SK-N-SH (cell line): ENCODE results near the gene SIGLEC12. TPM values are rescaled to one million over a fixed set of nuclear protein-coding genes. Genes with fewer than 3 reads are reported as not detected.

Source experiments
- CTCF ChIA-PET: fragments of 300-600, 350-600 bp; formaldehyde crosslinking; extraction: SDS; loops from one replicate; lab custom pipeline; 2021; lab: Yijun Ruan, JAX
- POLR2A ChIA-PET: fragments of 350-600 bp; sonication (Branson Sonifier 250); formaldehyde crosslinking; extraction: SDS; loops from one replicate; lab custom pipeline; 2020; ENCODE audit warnings: antibody characterized with exemption, inconsistent platforms; lab: Yijun Ruan, JAX
- DNase-seq: peaks from one replicate; pipeline ENCODE4 v3.0.0; 2012
- H2AFZ ChIP-seq: fragments of 200-600 bp; sonication (generic); 2 replicates; pipeline ENCODE4 v1.8.1; 2016; ENCODE audit warnings: antibody characterized with exemption, mild to moderate bottlenecking, low read depth
- H3F3A ChIP-seq: fragments of 200-600 bp; sonication (generic); replicated peaks from 2 replicates; pipeline ENCODE3; 2016; ENCODE audit warnings: antibody characterized with exemption, mild to moderate bottlenecking; ENCODE audit not compliant: insufficient read depth
- H3K27ac ChIP-seq, 2 experiments: fragments of 200-500 bp in 1 of 2; fragments of 200-600 bp in 1 of 2; sonication (Bioruptor generic) in 1 of 2; sonication (generic), shearing (Covaris generic) in 1 of 2; 2 replicates each; pipeline versions ENCODE4 v1.5.1 to v1.6.1; 2014 to 2016; ENCODE audit warnings: low read depth in 2 of 2, inconsistent platforms in 1 of 2, low read length in 1 of 2, mild to moderate bottlenecking in 1 of 2, mixed read lengths in 1 of 2
- H3K27me3 ChIP-seq: fragments of 200-600 bp; sonication (generic), shearing (Covaris generic); 2 replicates; pipeline ENCODE4 v1.6.1; 2016; ENCODE audit warnings: mixed run types; ENCODE audit not compliant: insufficient read depth
- H3K36me3 ChIP-seq, 2 experiments: fragments of 200-500 bp in 1 of 2; fragments of 200-600 bp in 1 of 2; sonication (Bioruptor generic) in 1 of 2; sonication (generic) in 1 of 2; replicated peaks in 1 of 2; 2 replicates each; pipeline versions ENCODE3 to v1.5.1; 2014 to 2016; ENCODE audit warnings: low read length in 1 of 2, mild to moderate bottlenecking in 1 of 2; ENCODE audit not compliant: insufficient read depth in 2 of 2, control insufficient read depth in 1 of 2
- H3K4me1 ChIP-seq, 2 experiments: fragments of 200-500 bp in 1 of 2; fragments of 200-600 bp in 1 of 2; sonication (Bioruptor generic) in 1 of 2; sonication (generic), shearing (Covaris generic) in 1 of 2; 2 replicates each; pipeline versions ENCODE4 v1.5.1 to v1.6.1; 2014 to 2016; ENCODE audit warnings: low read depth in 1 of 2, low read length in 1 of 2, mixed run types in 1 of 2; ENCODE audit not compliant: insufficient read depth in 2 of 2, control insufficient read depth in 1 of 2
- H3K4me2 ChIP-seq: fragments of 200-600 bp; sonication (generic), shearing (Covaris generic); 2 replicates; pipeline ENCODE4 v1.6.1; 2017; ENCODE audit warnings: mixed run types
- H3K4me3 ChIP-seq, 2 experiments: fragments of 200-500 bp in 1 of 2; fragments of 200-600 bp in 1 of 2; sonication (Bioruptor generic) in 1 of 2; sonication (generic), shearing (Covaris generic) in 1 of 2; 2 replicates each; pipeline versions ENCODE4 v1.5.1 to v1.8.1; 2014 to 2016; ENCODE audit warnings: low read depth in 2 of 2, inconsistent platforms in 1 of 2, low read length in 1 of 2, mild to moderate bottlenecking in 1 of 2, mixed read lengths in 1 of 2, moderate library complexity in 1 of 2
- H3K79me2 ChIP-seq: fragments of 200-600 bp; sonication (generic); 2 replicates; pipeline ENCODE4 v1.8.1; 2017; ENCODE audit warnings: mild to moderate bottlenecking; ENCODE audit not compliant: insufficient read depth
- H3K9ac ChIP-seq: fragments of 200-600 bp; sonication (generic); 2 replicates; pipeline ENCODE4 v1.6.1; 2017; ENCODE audit warnings: mixed run types
- H3K9me2 ChIP-seq: fragments of 200-600 bp; sonication (generic); 2 replicates; pipeline ENCODE4 v1.6.1; 2017; ENCODE audit warnings: mixed run types
- H3K9me3 ChIP-seq: fragments of 200-600 bp; sonication (generic); 2 replicates; pipeline ENCODE4 v1.6.1; 2017; ENCODE audit warnings: mixed run types, mild to moderate bottlenecking, moderate library complexity
- H4K20me1 ChIP-seq: fragments of 200-600 bp; sonication (generic); 2 replicates; pipeline ENCODE4 v1.6.1; 2017; ENCODE audit warnings: mild to moderate bottlenecking, mixed run types; ENCODE audit not compliant: insufficient read depth
- CTCF ChIP-seq: fragments of 200-600 bp; sonication (generic); IDR thresholded peaks from 2 replicates; pipeline ENCODE4 v1.6.1; 2017; ENCODE audit warnings: antibody characterized with exemption, mild to moderate bottlenecking, moderate library complexity
- ELF1 ChIP-seq: IDR thresholded peaks from 2 replicates; pipeline ENCODE4 v1.4.0; 2012
- EP300 ChIP-seq, 2 experiments: IDR thresholded peaks; 2 replicates each; pipeline versions ENCODE4 v1.4.0 to v1.6.1; 2012; ENCODE audit warnings: borderline replicate concordance in 1 of 2, low read depth in 1 of 2, low read length in 1 of 2
- EZH2phosphoT487 ChIP-seq: fragments of 200-600 bp; sonication (generic); IDR thresholded peaks from 2 replicates; pipeline ENCODE4 v1.6.1; 2017; ENCODE audit warnings: low read depth, mixed run types, mild to moderate bottlenecking, antibody characterized with exemption, moderate library complexity, borderline replicate concordance
- FOSL2 ChIP-seq: IDR thresholded peaks from 2 replicates; pipeline ENCODE4 v1.4.0; 2012; ENCODE audit warnings: low read depth, mild to moderate bottlenecking, moderate library complexity, borderline replicate concordance
- FOXM1 ChIP-seq: IDR thresholded peaks from 2 replicates; pipeline ENCODE4 v1.4.0; 2012; ENCODE audit warnings: low read depth, mild to moderate bottlenecking
- GABPA ChIP-seq: IDR thresholded peaks from 2 replicates; pipeline ENCODE4 v1.4.0; 2012; ENCODE audit warnings: low read depth, mild to moderate bottlenecking
- GATA2 ChIP-seq: sonication (generic); formaldehyde crosslinking; IDR thresholded peaks from 2 replicates; pipeline ENCODE4 v1.5.0; 2020; ENCODE audit warnings: mild to moderate bottlenecking, missing genetic modification reagents
- JUND ChIP-seq: IDR thresholded peaks from 2 replicates; pipeline ENCODE4 v1.4.0; 2012
- MXI1 ChIP-seq: IDR thresholded peaks from 2 replicates; pipeline ENCODE4 v1.6.1; 2012; ENCODE audit warnings: mild to moderate bottlenecking, low read depth, low read length, improper control_type of control experiment
- NRF1 ChIP-seq: IDR thresholded peaks from 2 replicates; pipeline ENCODE4 v1.6.1; 2012; ENCODE audit warnings: low read depth, mild to moderate bottlenecking, low read length
- PBX3 ChIP-seq: IDR thresholded peaks from 2 replicates; pipeline ENCODE4; 2012
- POLR2AphosphoS5 ChIP-seq: IDR thresholded peaks from 2 replicates; pipeline ENCODE4 v1.6.1; 2012; ENCODE audit warnings: low read depth, low read length
- RAD21 ChIP-seq: IDR thresholded peaks from 2 replicates; pipeline ENCODE4 v1.6.1; 2012; ENCODE audit warnings: mild to moderate bottlenecking, low read length
- REST ChIP-seq: IDR thresholded peaks from 2 replicates; pipeline ENCODE4 v1.6.1; 2012; ENCODE audit warnings: mild to moderate bottlenecking, low read depth, low read length, moderate library complexity
- RXRA ChIP-seq: IDR thresholded peaks from 2 replicates; pipeline ENCODE4 v1.4.0; 2012; ENCODE audit warnings: low read depth, mild to moderate bottlenecking, borderline replicate concordance
- SIN3A ChIP-seq: IDR thresholded peaks from 2 replicates; pipeline ENCODE4 v1.6.1; 2012; ENCODE audit warnings: low read depth, mild to moderate bottlenecking, low read length, moderate library complexity, borderline replicate concordance
- TCF12 ChIP-seq: IDR thresholded peaks from 2 replicates; pipeline ENCODE4 v1.4.0; 2012
- TEAD4 ChIP-seq: IDR thresholded peaks from 2 replicates; pipeline ENCODE4 v1.4.0; 2012; ENCODE audit warnings: mild to moderate bottlenecking, borderline replicate concordance; ENCODE audit not compliant: insufficient read depth
- YY1 ChIP-seq: IDR thresholded peaks from 2 replicates; pipeline ENCODE4 v1.4.0; 2012; ENCODE audit warnings: low read depth, mild to moderate bottlenecking
- WGBS: methylation state at CpG from one replicate; pipeline ENCODE4 v1.1.6; 2017; ENCODE audit warnings: low lambda C conversion rate; 5-methylcytosine and 5-hydroxymethylcytosine counted together
- polyA plus RNA-seq, 3 experiments: library from polyadenylated mRNA; depleted of rRNA; stranded (reverse); fragments of >200 nt; gene quantifications; 2 replicates each; pipeline ENCODE4 v1.2.3, GENCODE V29; 2012

The SIGLEC12 gene
- polyA plus RNA-seq, 1 of the 3 experiments (the other 2 are of a cell fraction), result not detected

- WGBS, result 0% methylated on average over 3 of the region's 3 CpGs
- Histone ChIP-seq H3K4me3 (no peak overlapping the region), H3K9me2 (no peaks in the 10 kb centered on the region), H3K27me3 (no peaks in the 10 kb centered on the region; the same call in 1 of the 2 replicates), H3K4me1 (no peaks in the 10 kb centered on the region), H2AFZ (no peak overlapping the region), H3F3A (no peaks in the 10 kb centered on the region), H3K79me2 (no peaks in the 10 kb centered on the region), H3K36me3 (no peaks in the 10 kb centered on the region), H3K4me2 (no peak overlapping the region), H3K27ac (no peak overlapping the region), H4K20me1 (no peaks in the 10 kb centered on the region), H3K9ac (no peak overlapping the region), H3K9me3 (no peaks in the 10 kb centered on the region)
- TF ChIP-seq GATA2 (CRISPR knock-in tag), result no peak
- TF ChIP-seq PBX3, result no peak
- TF ChIP-seq POLR2AphosphoS5, result no peak
- TF ChIP-seq TEAD4, result no peak
- no peak for TF ChIP-seq NRF1
- TF ChIP-seq RXRA, result no peak
- no peak for TF ChIP-seq JUND
- TF ChIP-seq RAD21, result no peak
- TF ChIP-seq TCF12, result no peak
- no peak for TF ChIP-seq REST
- no peak for TF ChIP-seq FOXM1
- TF ChIP-seq EZH2phosphoT487, result no peak
- no peak for TF ChIP-seq EP300 (IDR thresholded peaks at IDR 0.05; ENCODE audit: borderline replicate concordance in 1 of 2, low read depth in 1 of 2, low read length in 1 of 2)
- no peak for TF ChIP-seq FOSL2
- no peak for TF ChIP-seq YY1
- TF ChIP-seq SIN3A, result no peak
- no peak for TF ChIP-seq CTCF
- no peak for TF ChIP-seq ELF1
- TF ChIP-seq GABPA, result no peak
- no peak for TF ChIP-seq MXI1
- ChIA-PET CTCF (no interaction called here), POLR2A (no interaction called here)
- no peak for DNase-seq
Measured at GRCh38 chr19:51488491-51488890, 13.1 kb downstream of the SIGLEC12 start.
